Astrocyte of the spinal cord (primary cell): ENCODE results near the gene HS6ST3.

ENCODE experiments used
- DNase-seq: peaks from one replicate; pipeline ENCODE4 v3.0.0; 2011; ENCODE audit warnings: low read depth, low spot score
- H3K4me3 ChIP-seq: 2 replicates; pipeline ENCODE4 v1.5.1; 2011; ENCODE audit warnings: low read depth, mild to moderate bottlenecking, low read length, moderate library complexity
- in situ Hi-C: cut with HindIII; loops from 2 replicates; pipeline ENCODE4 v1.10.0; 2017; ENCODE audit warnings: low sequenced_read_pairs
- TF ChIP-seq, protein P1 (sequence below): IDR thresholded peaks from 2 replicates; pipeline ENCODE4 v1.5.1; 2012; ENCODE audit warnings: low read depth, mild to moderate bottlenecking, low read length, inconsistent platforms

The HS6ST3 gene

DNA sequence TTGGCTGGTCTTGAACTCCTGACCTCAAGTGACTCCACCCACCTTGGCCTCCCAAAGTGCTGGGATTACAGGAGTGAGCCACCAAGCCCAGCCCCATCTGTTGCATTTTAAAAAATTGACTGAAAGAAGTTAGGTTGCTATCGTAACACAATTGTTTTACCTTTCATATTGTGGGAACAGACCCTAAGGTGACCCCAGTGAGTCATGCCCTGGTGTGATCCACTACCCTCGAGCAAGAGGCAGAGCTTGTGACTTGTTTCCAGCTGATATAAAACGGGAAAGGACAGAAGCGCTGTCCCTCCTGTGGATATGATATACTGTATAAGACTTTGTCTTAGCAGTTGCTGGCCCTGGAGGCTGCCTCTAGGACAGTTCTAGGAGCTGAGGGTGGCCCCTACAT, 308.6 kb downstream of the HS6ST3 start:
- no peak overlapping the region for H3K4me3 ChIP-seq
- TF ChIP-seq, protein P1, sequence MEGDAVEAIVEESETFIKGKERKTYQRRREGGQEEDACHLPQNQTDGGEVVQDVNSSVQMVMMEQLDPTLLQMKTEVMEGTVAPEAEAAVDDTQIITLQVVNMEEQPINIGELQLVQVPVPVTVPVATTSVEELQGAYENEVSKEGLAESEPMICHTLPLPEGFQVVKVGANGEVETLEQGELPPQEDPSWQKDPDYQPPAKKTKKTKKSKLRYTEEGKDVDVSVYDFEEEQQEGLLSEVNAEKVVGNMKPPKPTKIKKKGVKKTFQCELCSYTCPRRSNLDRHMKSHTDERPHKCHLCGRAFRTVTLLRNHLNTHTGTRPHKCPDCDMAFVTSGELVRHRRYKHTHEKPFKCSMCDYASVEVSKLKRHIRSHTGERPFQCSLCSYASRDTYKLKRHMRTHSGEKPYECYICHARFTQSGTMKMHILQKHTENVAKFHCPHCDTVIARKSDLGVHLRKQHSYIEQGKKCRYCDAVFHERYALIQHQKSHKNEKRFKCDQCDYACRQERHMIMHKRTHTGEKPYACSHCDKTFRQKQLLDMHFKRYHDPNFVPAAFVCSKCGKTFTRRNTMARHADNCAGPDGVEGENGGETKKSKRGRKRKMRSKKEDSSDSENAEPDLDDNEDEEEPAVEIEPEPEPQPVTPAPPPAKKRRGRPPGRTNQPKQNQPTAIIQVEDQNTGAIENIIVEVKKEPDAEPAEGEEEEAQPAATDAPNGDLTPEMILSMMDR: no peak
- DNase-seq: no peak
- in situ Hi-C loops: no loop called here

DNA sequence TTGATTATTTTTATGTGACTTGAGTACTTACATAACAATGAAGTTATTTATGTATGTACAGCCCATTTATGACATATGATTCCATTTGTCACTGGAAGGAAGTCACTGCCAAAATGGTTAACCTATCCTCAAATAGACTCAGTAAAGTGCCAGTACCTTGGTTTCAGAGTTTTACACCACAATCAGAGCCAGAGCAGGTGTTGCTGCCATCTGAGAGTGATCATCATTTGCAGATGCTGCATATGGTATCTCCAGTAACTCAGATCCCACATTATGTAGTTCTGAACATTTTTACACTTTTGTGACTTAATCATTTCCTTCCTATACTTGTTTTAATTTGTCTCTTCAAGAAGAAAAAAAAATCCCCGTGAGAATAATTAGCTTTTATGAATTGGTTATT, 313.3 kb downstream of the HS6ST3 start:
- in situ Hi-C loops: no loop called here
- H3K4me3 ChIP-seq: no peak overlapping the region
- TF ChIP-seq, protein P1: no peak
- no peak for DNase-seq

DNA sequence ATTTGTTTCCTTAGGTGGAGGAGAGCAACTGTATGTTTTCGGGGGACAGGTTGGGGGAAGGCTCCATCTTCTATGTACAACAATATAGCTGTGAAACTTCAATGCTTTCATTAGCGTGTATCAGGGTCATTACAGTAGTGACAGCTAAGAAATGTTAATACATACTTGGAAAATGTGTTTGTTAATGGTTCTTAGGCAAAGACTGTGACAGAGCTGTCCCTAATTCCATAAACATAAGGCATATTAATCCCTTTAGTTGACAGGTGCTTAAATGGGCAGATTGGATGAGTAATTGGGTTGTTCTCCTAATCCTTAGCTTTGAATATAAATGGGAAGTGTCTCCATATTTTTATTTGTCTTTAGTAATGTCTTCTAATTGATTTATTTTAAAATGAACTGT, 313.7 kb downstream of the HS6ST3 start:
- TF ChIP-seq, protein P1: no peak
- no peak for DNase-seq
- no peak overlapping the region for H3K4me3 ChIP-seq
- in situ Hi-C loops: no loop called here

DNA sequence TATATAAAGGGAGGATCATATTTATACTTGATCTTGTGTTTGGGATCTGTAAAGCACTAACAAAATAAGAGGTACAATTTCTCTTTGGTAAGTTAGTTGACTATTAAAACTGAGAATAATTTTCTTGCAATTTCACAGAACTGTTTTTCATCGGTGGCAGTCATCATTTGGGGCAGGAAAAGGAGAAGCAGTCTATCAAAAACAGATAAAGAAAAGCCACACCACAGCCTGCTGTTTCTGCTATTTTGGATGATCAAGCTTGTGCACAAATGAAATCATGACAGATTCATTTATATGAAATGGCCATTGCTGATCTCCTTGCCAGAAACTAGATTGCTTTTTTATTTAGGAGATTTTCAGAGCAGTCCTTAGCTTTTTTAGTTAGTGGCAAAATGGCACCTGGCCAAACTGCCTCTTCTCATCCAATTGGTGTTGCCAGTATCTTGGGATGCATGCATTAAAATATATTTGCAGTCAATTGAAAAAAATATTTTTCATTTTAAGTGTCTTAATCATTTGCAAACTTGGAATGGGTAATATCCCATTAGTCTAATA, 326.0 kb downstream of the HS6ST3 start:
- TF ChIP-seq, protein P1: no peak
- in situ Hi-C loops: no loop called here
- no peak overlapping the region for H3K4me3 ChIP-seq

DNA sequence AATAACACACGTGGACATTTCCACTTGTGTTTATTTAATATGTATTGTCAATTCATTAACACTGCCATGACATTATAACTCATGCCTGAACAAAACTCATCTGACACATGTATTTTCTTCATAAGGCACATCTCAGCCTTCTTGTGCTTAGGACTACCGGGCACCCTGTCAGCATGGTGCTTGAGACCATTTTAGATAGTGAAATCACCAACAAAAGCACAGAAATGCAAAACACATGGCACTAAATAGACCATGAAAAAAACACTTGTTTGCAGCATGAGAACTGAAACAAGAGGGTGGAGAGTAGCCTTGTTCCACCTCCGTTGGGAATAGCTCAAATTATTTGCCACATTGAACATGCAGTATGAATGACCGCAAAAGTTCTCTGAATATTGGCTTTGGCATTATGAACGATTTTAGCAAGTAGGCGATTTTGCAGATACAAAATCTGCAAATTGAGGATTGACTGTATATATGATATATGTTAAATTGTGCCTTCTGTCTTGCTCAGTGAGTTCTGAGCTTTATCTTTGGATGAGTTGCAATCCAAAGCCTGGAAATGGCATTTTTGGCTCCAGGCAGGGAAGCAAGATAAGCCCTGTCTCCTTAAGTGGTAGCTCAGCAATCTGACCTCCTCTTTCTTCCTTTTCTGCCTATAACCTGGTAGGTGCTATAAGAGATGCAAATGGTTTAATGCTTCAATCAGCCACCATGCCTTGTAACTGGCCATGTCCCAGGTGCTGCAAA, 328.2 kb downstream of the HS6ST3 start:
- DNase-seq: no peak
- TF ChIP-seq, protein P1: no peak
- in situ Hi-C loops: no loop called here
- H3K4me3 ChIP-seq: no peak overlapping the region

More for the DNA sequence above, 326.0 kb downstream of the HS6ST3 start:
- DNase-seq: no peak

DNA sequence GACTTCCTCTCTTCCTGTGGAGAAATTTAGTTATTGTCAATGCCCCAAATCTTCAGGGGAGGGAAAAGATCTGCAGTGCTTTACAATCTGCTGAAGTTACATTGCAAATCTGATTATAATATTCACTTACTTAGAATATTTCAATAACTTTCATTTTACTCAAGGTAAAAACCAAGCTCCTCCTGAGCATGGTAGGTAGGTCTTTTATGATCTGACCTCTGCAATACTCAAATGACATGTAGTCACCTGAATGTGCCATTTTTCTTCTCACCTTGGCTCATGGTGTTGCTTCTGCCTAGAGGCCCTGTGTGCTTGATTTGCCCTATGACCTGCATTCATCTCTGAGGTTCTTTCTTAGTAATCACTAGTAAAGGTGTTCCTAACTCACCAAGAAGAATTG, 331.4 kb downstream of the HS6ST3 start:
- no peak for DNase-seq
- TF ChIP-seq, protein P1: no peak
- H3K4me3 ChIP-seq: no peak overlapping the region
- in situ Hi-C loops: no loop called here
